ENCODE results near the gene KANK2. TPM values are rescaled to one million over a fixed set of nuclear protein-coding genes. Genes with fewer than 3 reads are reported as not detected.

The KANK2 gene
- total and polyA plus RNA-seq, 10 of the 15 experiments (the other 5 are each of a cell fraction or from before 2014, with no cell fraction given), result 4.9 to 33.0 (median 21.0) TPM

- no peak for TF ChIP-seq BMI1 (IDR thresholded peaks at IDR 0.05; ENCODE audit: borderline replicate concordance)
- TF ChIP-seq ZBTB4 (CRISPR knock-in tag; IDR thresholded peaks at IDR 0.05), result no peak
- no peak; the same call in none of the 2 replicates for TF ChIP-seq DPF2 (IDR thresholded peaks at IDR 0.05)
- no peak for TF ChIP-seq NFYA (IDR thresholded peaks at IDR 0.05; ENCODE audit: borderline replicate concordance, low read depth, low read length)
- no peak for TF ChIP-seq MAX (IDR thresholded peaks at IDR 0.05; ENCODE audit: low read depth, low read length)
- no peak for TF ChIP-seq FOXK2 (IDR thresholded peaks at IDR 0.05)
- TF ChIP-seq YY1 (IDR thresholded peaks at IDR 0.05; ENCODE audit: low read depth, low read length), result no peak
- no peak for TF ChIP-seq TCF7 (IDR thresholded peaks at IDR 0.05; ENCODE audit: borderline replicate concordance)
- no peak for TF ChIP-seq FOS (IDR thresholded peaks at IDR 0.05; ENCODE audit: borderline replicate concordance, extremely low read depth, insufficient read length)
- no peak for TF ChIP-seq PML (IDR thresholded peaks at IDR 0.05; ENCODE audit: low read length)
- TF ChIP-seq MEF2A (IDR thresholded peaks at IDR 0.05; ENCODE audit: insufficient read depth, low read depth, low read length), result no peak
- peak; percentile 9; the same call in 1 of the 2 replicates for TF ChIP-seq PKNOX1 (IDR thresholded peaks at IDR 0.05)
- no peak for TF ChIP-seq CHD1 (IDR thresholded peaks at IDR 0.05; ENCODE audit: low read depth, low read length)
- peak in 1 of 2 experiments; percentile 84; a peak in 2 of 4 replicates for TF ChIP-seq SRF (IDR thresholded peaks at IDR 0.05; ENCODE audit: low read depth in 2 of 2, low read length in 2 of 2)
- no peak for TF ChIP-seq GABPA (IDR thresholded peaks at IDR 0.05; ENCODE audit: low read depth)
- no peak; the same call in 1 of the 2 replicates for TF ChIP-seq TAF1 (IDR thresholded peaks at IDR 0.05; ENCODE audit: borderline replicate concordance, low read depth, low read length)
- TF ChIP-seq SMARCA5 (IDR thresholded peaks at IDR 0.05), result peak; percentile 39
- TF ChIP-seq ELK1 (IDR thresholded peaks at IDR 0.05; ENCODE audit: low read depth, low read length), result peak; percentile 13; the same call in 1 of the 2 replicates
- no peak for TF ChIP-seq E4F1 (IDR thresholded peaks at IDR 0.05; ENCODE audit: borderline replicate concordance, partially characterized antibody)
- TF ChIP-seq PBX3 (IDR thresholded peaks at IDR 0.05; ENCODE audit: insufficient replicate concordance, low read depth, low read length), result no peak
- TF ChIP-seq EP300 (IDR thresholded peaks at IDR 0.05; ENCODE audit: borderline replicate concordance in 1 of 2, control insufficient read depth in 1 of 2, low read depth in 2 of 2, low read length in 2 of 2), result no peak
Measured at GRCh38 chr19:11179716-11180297, 17.5 kb downstream of the KANK2 start (continued).

All from GM12878 (cell line).